ENCODE results near the gene SCG3. TPM values are rescaled to one million over a fixed set of nuclear protein-coding genes. Genes with fewer than 3 reads are reported as not detected.

SCG3 gene
- total and polyA plus RNA-seq, 9 donors: 0.04 to 0.74 (median 0.23) TPM; not detected in 1

DNA sequence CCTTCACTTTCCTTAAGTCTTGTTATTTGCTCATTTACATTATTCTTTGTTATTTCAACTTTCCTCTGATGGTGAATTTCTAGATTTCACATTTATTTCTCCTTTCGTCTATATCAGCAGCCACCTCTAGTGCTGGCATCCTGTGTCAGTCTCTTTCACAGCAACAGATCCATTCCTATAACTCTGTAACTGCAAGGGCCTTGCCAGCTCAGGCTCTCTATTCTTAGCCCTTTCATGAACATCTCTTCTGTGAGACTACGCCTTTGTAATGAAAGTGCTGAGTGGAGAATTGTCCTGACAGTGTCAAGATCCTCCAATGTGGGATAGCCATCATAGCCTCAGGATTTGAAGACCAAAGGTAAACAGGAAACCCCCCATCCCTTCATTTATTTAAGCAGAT lies 3.9 kb upstream of the SCG3 start:
- Histone ChIP-seq H3K36me3 (ENCODE audit: control insufficient read depth, insufficient read depth, low read length) (no peaks in the 10 kb centered on the region), H3K27me3 (ENCODE audit: control insufficient read depth, insufficient read depth, low read length) (peaks cover 2% of the 10 kb centered on the region), H3K9me3 (replicated peaks; ENCODE audit: control insufficient read depth, low read depth, low read length) (no peaks in the 10 kb centered on the region), H3K4me3 (ENCODE audit: low read length) (no peak overlapping the region), H3K4me1 (ENCODE audit: control insufficient read depth, insufficient read depth, low read length) (peaks cover 6% of the 10 kb centered on the region), H3K27ac (ENCODE audit: low read length) (no peak overlapping the region)
- no peak for DNase-seq
- 67% methylated on average over 1 of the region's 2 CpGs for WGBS (ENCODE audit: insufficient coverage)

DNA sequence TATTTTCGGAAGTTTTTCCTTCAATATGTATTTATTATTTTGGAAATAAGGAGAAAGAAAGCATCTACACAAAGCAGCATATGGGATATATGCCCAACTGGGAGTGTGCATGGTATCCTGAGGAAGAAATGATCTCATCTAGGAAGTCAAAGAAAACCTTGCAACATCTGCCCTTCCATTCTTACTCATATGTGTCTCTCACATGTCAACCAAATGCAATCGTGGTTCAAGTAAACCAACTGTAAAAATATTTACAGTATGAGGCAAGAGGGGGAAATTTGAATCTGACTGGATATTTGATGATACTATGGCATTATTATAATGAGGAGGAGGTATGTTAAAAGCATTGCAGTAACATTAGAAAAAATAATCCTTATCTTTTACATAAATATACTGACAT lies 3.2 kb upstream of the SCG3 start:
- no peak for DNase-seq
- Histone ChIP-seq H3K4me3 (ENCODE audit: low read length) (no peak overlapping the region), H3K9me3 (replicated peaks; ENCODE audit: control insufficient read depth, low read depth, low read length) (no peaks in the 10 kb centered on the region), H3K4me1 (ENCODE audit: control insufficient read depth, insufficient read depth, low read length) (peaks cover 6% of the 10 kb centered on the region), H3K36me3 (ENCODE audit: control insufficient read depth, insufficient read depth, low read length) (no peaks in the 10 kb centered on the region), H3K27ac (ENCODE audit: low read length) (no peak overlapping the region), H3K27me3 (ENCODE audit: control insufficient read depth, insufficient read depth, low read length) (peaks cover 2% of the 10 kb centered on the region)
- WGBS (ENCODE audit: insufficient coverage): no CpG with 5 or more reads among the region's 2 CpGs

DNA sequence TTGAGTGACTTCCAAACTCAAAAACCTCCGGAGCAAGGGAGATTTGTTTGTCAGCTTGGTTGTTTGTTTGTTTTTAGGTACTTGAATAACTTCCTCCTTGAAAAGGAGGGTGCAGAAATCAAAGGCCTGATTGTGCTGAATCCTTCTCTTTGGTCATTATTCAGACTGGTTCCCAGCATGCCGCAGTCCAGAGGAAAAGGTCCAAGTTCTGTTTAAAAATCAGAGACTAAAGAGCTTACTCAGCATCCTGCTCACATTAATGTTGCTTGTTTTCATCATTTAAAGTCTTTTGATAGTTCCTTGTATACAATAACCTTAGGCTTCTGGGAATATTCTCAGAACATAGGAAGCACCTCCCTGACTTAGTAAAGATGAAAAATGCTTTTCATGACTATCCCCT lies 982 bp upstream of the SCG3 start:
- no peak for DNase-seq
- no peaks in the 10 kb centered on the region for H3K9me3 ChIP-seq (replicated peaks; ENCODE audit: control insufficient read depth, low read depth, low read length)
- H3K27me3 ChIP-seq (ENCODE audit: control insufficient read depth, insufficient read depth, low read length): peaks cover 2% of the 10 kb centered on the region
- no CpG with 5 or more reads among the region's 2 CpGs for WGBS (ENCODE audit: insufficient coverage)
- no peaks in the 10 kb centered on the region for H3K36me3 ChIP-seq (ENCODE audit: control insufficient read depth, insufficient read depth, low read length)
- H3K4me1 ChIP-seq (ENCODE audit: control insufficient read depth, insufficient read depth, low read length): peaks cover 6% of the 10 kb centered on the region
- no peak overlapping the region for H3K27ac ChIP-seq (ENCODE audit: low read length)
- H3K4me3 ChIP-seq (ENCODE audit: low read length): no peak overlapping the region

DNA sequence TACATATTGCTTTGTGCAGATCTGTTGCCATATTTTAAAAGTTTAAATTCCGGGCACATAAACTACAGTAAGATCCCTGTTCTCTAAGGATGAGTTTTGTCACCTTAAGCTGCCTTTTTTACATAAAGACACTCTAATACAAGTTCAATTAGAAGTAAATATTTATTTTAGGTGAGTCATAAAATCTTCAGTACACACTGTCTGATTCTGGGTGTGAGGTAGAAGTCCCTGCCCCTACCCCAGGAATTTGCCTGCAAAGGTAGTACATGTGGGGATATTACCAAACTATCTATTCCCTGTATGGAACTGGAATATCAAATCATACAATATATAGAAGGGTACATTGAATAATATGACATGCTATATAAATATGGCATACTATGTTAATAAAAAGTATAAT lies 6.3 kb downstream of the SCG3 start:
- no CpG with 5 or more reads among the region's 1 CpG for WGBS (ENCODE audit: insufficient coverage)
- no peak overlapping the region for H3K27ac ChIP-seq (ENCODE audit: low read length)
- no peaks in the 10 kb centered on the region for H3K4me1 ChIP-seq (ENCODE audit: control insufficient read depth, insufficient read depth, low read length)
- H3K4me3 ChIP-seq (ENCODE audit: low read length): no peak overlapping the region
- no peaks in the 10 kb centered on the region for H3K36me3 ChIP-seq (ENCODE audit: control insufficient read depth, insufficient read depth, low read length)
- no peaks in the 10 kb centered on the region for H3K9me3 ChIP-seq (replicated peaks; ENCODE audit: control insufficient read depth, low read depth, low read length)
- no peaks in the 10 kb centered on the region for H3K27me3 ChIP-seq (ENCODE audit: control insufficient read depth, insufficient read depth, low read length)
- no peak for DNase-seq

DNA sequence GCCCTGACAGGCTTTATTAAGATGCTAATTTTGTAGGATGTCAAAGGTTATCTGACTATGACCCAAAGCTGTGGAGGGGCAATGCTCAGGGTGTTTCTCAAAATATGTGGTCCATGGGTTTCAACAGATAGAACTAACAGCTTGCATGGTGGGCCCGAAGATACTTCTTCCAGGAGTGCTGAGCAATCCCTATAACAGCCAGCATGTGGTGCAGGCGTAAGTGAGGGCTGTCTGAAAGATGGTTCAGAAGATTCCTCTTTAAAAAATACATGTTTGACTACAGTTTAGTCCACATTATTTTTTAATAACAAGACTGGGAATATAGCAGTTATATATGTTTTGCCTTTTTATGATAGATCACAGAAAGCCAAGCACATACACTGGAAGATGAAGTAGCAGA lies 7.6 kb downstream of the SCG3 start:
- H3K4me3 ChIP-seq (ENCODE audit: low read length): no peak overlapping the region
- no peaks in the 10 kb centered on the region for H3K9me3 ChIP-seq (replicated peaks; ENCODE audit: control insufficient read depth, low read depth, low read length)
- no peaks in the 10 kb centered on the region for H3K36me3 ChIP-seq (ENCODE audit: control insufficient read depth, insufficient read depth, low read length)
- no peaks in the 10 kb centered on the region for H3K4me1 ChIP-seq (ENCODE audit: control insufficient read depth, insufficient read depth, low read length)
- no peak overlapping the region for H3K27ac ChIP-seq (ENCODE audit: low read length)
- no peak for DNase-seq
- WGBS (ENCODE audit: insufficient coverage): no CpG with 5 or more reads among the region's 2 CpGs
- no peaks in the 10 kb centered on the region for H3K27me3 ChIP-seq (ENCODE audit: control insufficient read depth, insufficient read depth, low read length)

DNA sequence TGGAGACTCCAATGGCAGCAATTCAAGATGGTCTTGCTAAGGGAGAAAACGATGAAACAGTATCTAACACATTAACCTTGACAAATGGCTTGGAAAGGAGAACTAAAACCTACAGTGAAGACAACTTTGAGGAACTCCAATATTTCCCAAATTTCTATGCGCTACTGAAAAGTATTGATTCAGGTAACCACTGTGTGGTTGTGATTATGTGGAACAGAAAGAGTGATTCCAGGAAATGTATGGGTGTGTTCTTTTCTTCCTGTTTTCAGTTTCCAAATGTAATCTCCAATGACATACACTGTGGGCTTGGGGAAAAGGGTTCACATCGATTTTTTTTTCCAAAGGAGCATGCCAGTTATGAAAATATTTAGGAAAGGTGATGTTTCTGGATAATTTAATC lies 10.9 kb downstream of the SCG3 start:
- no peak overlapping the region for H3K27ac ChIP-seq (ENCODE audit: low read length)
- no peaks in the 10 kb centered on the region for H3K9me3 ChIP-seq (replicated peaks; ENCODE audit: control insufficient read depth, low read depth, low read length)
- H3K4me3 ChIP-seq (ENCODE audit: low read length): no peak overlapping the region
- DNase-seq: no peak
- no CpG with 5 or more reads among the region's 3 CpGs for WGBS (ENCODE audit: insufficient coverage)
- H3K27me3 ChIP-seq (ENCODE audit: control insufficient read depth, insufficient read depth, low read length): no peaks in the 10 kb centered on the region
- H3K4me1 ChIP-seq (ENCODE audit: control insufficient read depth, insufficient read depth, low read length): no peaks in the 10 kb centered on the region
- no peaks in the 10 kb centered on the region for H3K36me3 ChIP-seq (ENCODE audit: control insufficient read depth, insufficient read depth, low read length)

DNA sequence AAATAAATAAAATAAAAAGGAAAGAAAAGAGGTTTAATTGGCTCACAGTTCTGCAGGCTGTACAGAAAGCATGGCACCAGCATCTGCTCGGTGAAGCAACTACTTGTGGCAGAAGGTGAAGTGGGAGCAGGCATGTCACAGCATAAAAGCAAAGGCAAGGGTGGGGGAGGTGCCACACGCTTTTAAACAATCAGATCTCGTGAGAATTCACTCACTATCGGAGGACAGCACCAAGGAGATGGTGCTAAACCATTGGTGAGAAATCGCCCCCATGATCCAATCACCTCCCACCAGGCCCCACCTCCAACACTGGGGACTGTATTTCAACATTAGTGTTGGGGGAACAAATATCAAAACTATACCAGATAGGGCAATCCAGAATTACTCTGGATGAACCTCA lies 15.3 kb downstream of the SCG3 start:
- no peaks in the 10 kb centered on the region for H3K27me3 ChIP-seq (ENCODE audit: control insufficient read depth, insufficient read depth, low read length)
- no peak overlapping the region for H3K4me3 ChIP-seq (ENCODE audit: low read length)
- H3K27ac ChIP-seq (ENCODE audit: low read length): no peak overlapping the region
- no peak for DNase-seq
- no peaks in the 10 kb centered on the region for H3K36me3 ChIP-seq (ENCODE audit: control insufficient read depth, insufficient read depth, low read length)
- H3K4me1 ChIP-seq (ENCODE audit: control insufficient read depth, insufficient read depth, low read length): no peaks in the 10 kb centered on the region
- 80% methylated on average over 1 of the region's 5 CpGs for WGBS (ENCODE audit: insufficient coverage)
- H3K9me3 ChIP-seq (replicated peaks; ENCODE audit: control insufficient read depth, low read depth, low read length): no peaks in the 10 kb centered on the region

DNA sequence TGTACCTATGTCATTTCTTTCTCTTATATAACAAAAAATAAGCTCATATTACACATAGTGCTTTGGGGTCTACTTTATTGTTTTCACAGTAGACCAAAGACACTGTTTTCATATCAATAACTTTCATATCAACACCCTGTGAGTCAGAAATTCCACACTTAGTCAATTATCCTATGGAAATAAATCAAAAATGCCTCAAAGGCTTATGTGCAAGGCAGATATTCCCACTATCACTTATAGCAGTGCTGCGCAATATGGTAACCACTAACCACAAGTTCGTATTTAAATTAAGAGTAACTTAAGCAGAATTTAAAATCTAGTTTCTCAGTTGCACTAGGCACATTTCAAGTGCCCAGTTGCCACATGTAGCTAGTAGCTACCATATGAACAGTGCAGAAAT lies 15.9 kb downstream of the SCG3 start:
- no peak for DNase-seq
- Histone ChIP-seq H3K36me3 (ENCODE audit: control insufficient read depth, insufficient read depth, low read length) (no peaks in the 10 kb centered on the region), H3K4me1 (ENCODE audit: control insufficient read depth, insufficient read depth, low read length) (no peaks in the 10 kb centered on the region), H3K27me3 (ENCODE audit: control insufficient read depth, insufficient read depth, low read length) (peaks cover under 1% of the 10 kb centered on the region), H3K4me3 (ENCODE audit: low read length) (no peak overlapping the region), H3K9me3 (replicated peaks; ENCODE audit: control insufficient read depth, low read depth, low read length) (no peaks in the 10 kb centered on the region), H3K27ac (ENCODE audit: low read length) (no peak overlapping the region)
- 100% methylated on average over 1 of the region's 2 CpGs for WGBS (ENCODE audit: insufficient coverage)

DNA sequence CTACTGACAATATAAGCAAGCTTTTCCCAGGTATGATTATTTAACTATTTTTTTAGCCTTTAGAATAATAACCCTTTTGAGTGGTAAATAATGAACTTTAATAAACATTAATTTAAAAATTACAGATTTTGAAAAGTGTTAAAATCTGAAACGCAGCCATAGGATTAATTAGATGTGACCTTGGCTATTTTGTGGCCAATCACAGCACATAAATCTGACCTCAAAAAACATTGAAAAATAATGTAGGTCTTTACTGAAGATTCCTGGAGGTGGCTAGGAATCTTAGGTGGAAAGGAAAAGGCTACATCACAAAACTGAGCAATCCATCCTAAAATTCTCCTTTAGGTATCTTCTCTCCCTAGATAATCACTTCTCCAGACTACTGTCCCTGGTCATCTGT lies 18.1 kb downstream of the SCG3 start:
- WGBS (ENCODE audit: insufficient coverage): no CpG with 5 or more reads among the region's 1 CpG

DNA sequence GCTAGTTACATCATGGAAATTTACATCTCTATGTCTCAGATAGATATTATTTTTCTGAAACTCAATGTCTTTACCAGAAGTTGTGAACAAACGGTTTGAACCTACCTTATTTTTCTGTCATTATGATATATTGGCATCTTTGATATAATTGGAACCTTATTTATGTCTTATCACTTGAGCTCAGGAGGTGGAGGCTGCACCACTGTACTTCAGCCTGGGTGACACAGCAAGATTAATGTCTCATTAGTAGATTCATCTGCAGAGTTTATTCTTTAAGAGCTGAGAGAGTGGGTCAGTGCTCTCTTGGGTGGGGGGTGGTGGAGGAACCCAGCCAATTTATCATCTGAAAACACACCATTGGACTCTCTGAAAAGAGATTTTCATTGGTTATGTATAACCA lies 21.4 kb downstream of the SCG3 start:
- H3K4me3 ChIP-seq (ENCODE audit: low read length): no peak overlapping the region
- no peak overlapping the region for H3K27ac ChIP-seq (ENCODE audit: low read length)
- H3K36me3 ChIP-seq (ENCODE audit: control insufficient read depth, insufficient read depth, low read length): no peaks in the 10 kb centered on the region
- peaks cover 5% of the 10 kb centered on the region for H3K4me1 ChIP-seq (ENCODE audit: control insufficient read depth, insufficient read depth, low read length)
- H3K9me3 ChIP-seq (replicated peaks; ENCODE audit: control insufficient read depth, low read depth, low read length): no peaks in the 10 kb centered on the region
- DNase-seq: no peak
- WGBS (ENCODE audit: insufficient coverage): no CpG with 5 or more reads among the region's 1 CpG
- H3K27me3 ChIP-seq (ENCODE audit: control insufficient read depth, insufficient read depth, low read length): peaks cover 3% of the 10 kb centered on the region

More for the DNA sequence above, 18.1 kb downstream of the SCG3 start:
- no peak overlapping the region for H3K27ac ChIP-seq (ENCODE audit: low read length)
- H3K36me3 ChIP-seq (ENCODE audit: control insufficient read depth, insufficient read depth, low read length): no peaks in the 10 kb centered on the region
- H3K4me3 ChIP-seq (ENCODE audit: low read length): no peak overlapping the region
- no peaks in the 10 kb centered on the region for H3K9me3 ChIP-seq (replicated peaks; ENCODE audit: control insufficient read depth, low read depth, low read length)
- peaks cover 3% of the 10 kb centered on the region for H3K27me3 ChIP-seq (ENCODE audit: control insufficient read depth, insufficient read depth, low read length)
- DNase-seq: no peak
- H3K4me1 ChIP-seq (ENCODE audit: control insufficient read depth, insufficient read depth, low read length): no peaks in the 10 kb centered on the region

DNA sequence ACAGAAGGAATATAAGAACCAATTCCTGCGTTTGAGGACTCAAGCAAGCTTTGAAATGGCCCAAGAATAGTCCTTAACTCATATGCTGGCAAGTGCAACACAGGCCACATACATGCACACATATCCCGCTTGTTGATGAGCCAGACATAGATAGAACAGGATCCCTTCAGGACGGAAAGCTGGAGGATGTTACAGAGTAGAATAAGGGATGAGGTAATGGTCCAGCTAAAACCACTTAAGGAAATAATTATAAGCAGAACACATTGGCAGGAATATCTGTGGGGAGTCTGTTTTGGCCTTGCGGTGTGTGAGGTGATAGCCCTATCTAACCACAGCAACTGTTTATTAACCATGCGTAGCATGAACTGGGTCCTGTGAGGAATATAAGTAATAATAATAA lies 25.0 kb downstream of the SCG3 start:
- Histone ChIP-seq H3K9me3 (replicated peaks; ENCODE audit: control insufficient read depth, low read depth, low read length) (no peaks in the 10 kb centered on the region), H3K27me3 (ENCODE audit: control insufficient read depth, insufficient read depth, low read length) (peaks cover 3% of the 10 kb centered on the region), H3K27ac (ENCODE audit: low read length) (peak overlapping the region; percentile 84), H3K4me1 (ENCODE audit: control insufficient read depth, insufficient read depth, low read length) (peaks cover 5% of the 10 kb centered on the region), H3K36me3 (ENCODE audit: control insufficient read depth, insufficient read depth, low read length) (no peaks in the 10 kb centered on the region), H3K4me3 (ENCODE audit: low read length) (no peak overlapping the region)
- DNase-seq: peak; percentile 98
- 67% methylated on average over 1 of the region's 5 CpGs for WGBS (ENCODE audit: insufficient coverage)
